ENCODE data around the gene E2F4. TPM values are rescaled to one million over a fixed set of nuclear protein-coding genes. Genes with fewer than 3 reads are reported as not detected.

Gene E2F4
- total and polyA plus RNA-seq, 8 donors, result 32.8 to 304 (median 42.1) TPM

GRCh38 chr16:67145746-67146145, 46.2 kb upstream of the E2F4 start:
- Histone ChIP-seq H3K27me3 (peaks cover 0 to 17% (median 0%) of the 10 kb centered on the region in 3 donors), H3K4me1 (peaks cover 8 to 17% (median 13%) of the 10 kb centered on the region in 4 donors), H3K36me3 (peaks cover 57 to 89% (median 84%) of the 10 kb centered on the region in 4 donors), H3K4me3 (no peak overlapping the region), H3K27ac (no peak overlapping the region), H3K9me3 (no peaks in the 10 kb centered on the region)
- TF ChIP-seq EP300 (IDR thresholded peaks at IDR 0.05) (no peak), POLR2AphosphoS5 (IDR thresholded peaks at IDR 0.05) (no peak), CTCF (IDR thresholded peaks at IDR 0.05) (no peak), POLR2A (IDR thresholded peaks at IDR 0.05) (no peak)
- intact Hi-C loops (cut with DNase I; ENCODE audit: low total_unique reads), result no loop called here
- WGBS, 5 donors, result 75 to 95% (median 85%) methylated on average over 2 of the region's 2 CpGs
- DNase-seq, result no peak

- DNase-seq, result no peak
- intact Hi-C loops (cut with DNase I; ENCODE audit: low total_unique reads), result no loop called here
- Histone ChIP-seq H3K36me3 (peaks cover 47 to 79% (median 74%) of the 10 kb centered on the region in 4 donors), H3K27me3 (peaks cover 0 to 22% (median 0%) of the 10 kb centered on the region in 3 donors), H3K9me3 (no peaks in the 10 kb centered on the region), H3K4me1 (peaks cover 8 to 27% (median 23%) of the 10 kb centered on the region in 4 donors), H3K4me3 (no peak overlapping the region), H3K27ac (no peak overlapping the region)
- TF ChIP-seq EP300 (IDR thresholded peaks at IDR 0.05), result no peak
- 67 to 90% (median 81%) methylated on average over 7 of the region's 7 CpGs for WGBS, 5 donors
Measured at GRCh38 chr16:67146523-67147357, 45.2 kb upstream of the E2F4 start.

GRCh38 chr16:67147437-67148140, 44.4 kb upstream of the E2F4 start:
- H3K27me3 ChIP-seq, result peaks cover 0 to 22% (median 0%) of the 10 kb centered on the region in 3 donors
- DNase-seq, result no peak
- H3K4me3 ChIP-seq, result no peak overlapping the region
- H3K36me3 ChIP-seq, result peaks cover 39 to 70% (median 66%) of the 10 kb centered on the region in 4 donors
- H3K4me1 ChIP-seq, result peaks cover 8 to 28% (median 25%) of the 10 kb centered on the region in 4 donors
- TF ChIP-seq EP300 (IDR thresholded peaks at IDR 0.05) (no peak), POLR2AphosphoS5 (IDR thresholded peaks at IDR 0.05) (no peak), CTCF (IDR thresholded peaks at IDR 0.05) (no peak), POLR2A (IDR thresholded peaks at IDR 0.05) (no peak)
- 90 to 97% (median 94%) methylated on average over 4 of the region's 4 CpGs for WGBS, 5 donors
- H3K27ac ChIP-seq, result no peak overlapping the region
- no peaks in the 10 kb centered on the region for H3K9me3 ChIP-seq
- intact Hi-C loops (cut with DNase I; ENCODE audit: low total_unique reads), result no loop called here

GRCh38 chr16:67148221-67148620, 43.7 kb upstream of the E2F4 start:
- 80 to 94% (median 90%) methylated on average over 2 of the region's 2 CpGs for WGBS, 5 donors
- H3K36me3 ChIP-seq, result peaks cover 36 to 64% (median 60%) of the 10 kb centered on the region in 4 donors
- no peak overlapping the region for H3K4me3 ChIP-seq
- TF ChIP-seq CTCF (IDR thresholded peaks at IDR 0.05), result no peak
- TF ChIP-seq POLR2A (IDR thresholded peaks at IDR 0.05), result no peak
- no peak for TF ChIP-seq POLR2AphosphoS5 (IDR thresholded peaks at IDR 0.05)
- no peak for TF ChIP-seq EP300 (IDR thresholded peaks at IDR 0.05)
- intact Hi-C loops (cut with DNase I; ENCODE audit: low total_unique reads), result no loop called here
- no peaks in the 10 kb centered on the region for H3K9me3 ChIP-seq
- peaks cover 8 to 28% (median 25%) of the 10 kb centered on the region in 4 donors for H3K4me1 ChIP-seq
- peaks cover 0 to 22% (median 0%) of the 10 kb centered on the region in 3 donors for H3K27me3 ChIP-seq
- DNase-seq, result no peak
- H3K27ac ChIP-seq, result no peak overlapping the region

Measured in stomach (tissue), 9 donors.